Activated T-helper 1 cell treated with anti-CD3 and anti-CD28 coated beads, Interleukin-12 subunit alpha, Interleukin-12 subunit beta, Interleukin-2, Interleukin-4 antibody, amounts not matched to agents 30 ng/mL and 10 ng/mL and 1 ng/mL, durations not matched to agents 14 hours and 24 hours and 36 hours (primary cell): ENCODE measurements around the gene MEX3A. TPM values are rescaled to one million over a fixed set of nuclear protein-coding genes. Genes with fewer than 3 reads are reported as not detected.
A peak's percentile ranks its signal among the peaks of the same experiment; 100 is the strongest.

Source experiments
- DNase-seq: peaks from one replicate; pipeline ENCODE4 v3.0.0; 2021; ENCODE audit warnings: low spot score
- H3K27ac Mint-ChIP-seq: one replicate; pipeline ENCODE4 v1.8.0; 2021; ENCODE audit warnings: mild to moderate bottlenecking, mixed read lengths
- H3K27me3 Mint-ChIP-seq: one replicate; pipeline ENCODE4 v1.8.0; 2022; ENCODE audit warnings: mild to moderate bottlenecking, moderate library complexity, mixed read lengths; ENCODE audit not compliant: insufficient read depth
- H3K36me3 Mint-ChIP-seq: one replicate; pipeline ENCODE4 v1.8.0; 2021; ENCODE audit warnings: low read depth, mixed read lengths
- H3K4me1 Mint-ChIP-seq: one replicate; pipeline ENCODE4 v1.8.0; 2021; ENCODE audit warnings: low read depth, mixed read lengths
- H3K4me3 Mint-ChIP-seq: one replicate; pipeline ENCODE4 v1.8.0; 2021; ENCODE audit warnings: mild to moderate bottlenecking, moderate library complexity, mixed read lengths
- H3K9me3 Mint-ChIP-seq: one replicate; pipeline ENCODE4 v1.8.0; 2021; ENCODE audit warnings: mixed read lengths
- intact Hi-C: fragments of 100-400 bp; cut with micrococcal nuclease; formaldehyde crosslinking; loops from one replicate; pipeline ENCODE4 v1.15.1; 2024
- total RNA-seq: library from RNA; stranded (reverse); gene quantifications from 2 replicates; pipeline ENCODE4 v1.2.3, GENCODE V29; 2022

Gene MEX3A
- total RNA-seq, 1 donor from 2014 or later: 0.41 TPM

DNA sequence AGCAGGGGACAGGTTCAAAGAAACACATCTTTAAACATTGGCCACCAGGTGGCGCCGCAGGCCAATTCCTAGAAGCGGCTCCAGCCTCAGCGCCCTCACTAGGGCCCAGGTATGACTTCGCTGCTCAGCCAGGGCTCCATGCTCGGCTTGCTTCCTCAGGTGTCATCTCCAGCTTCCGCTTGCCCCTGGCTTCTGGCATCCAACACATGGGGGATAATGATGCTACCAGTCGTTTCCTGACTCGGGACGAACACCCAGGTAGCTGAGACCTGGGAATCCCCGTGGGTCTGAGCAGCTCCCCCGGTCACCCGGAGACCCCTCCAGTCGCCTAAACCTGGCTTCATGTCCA, 8.5 kb upstream of the MEX3A start:
- Mint-ChIP-seq H3K27me3 (peaks cover 39% of the 10 kb centered on the region), H3K4me3 (no peak overlapping the region), H3K4me1 (peaks cover 3% of the 10 kb centered on the region), H3K27ac (no peak overlapping the region), H3K36me3 (no peaks in the 10 kb centered on the region), H3K9me3 (no peaks in the 10 kb centered on the region)
- peak; percentile 76 for DNase-seq
- intact Hi-C loops: loop anchor here (1.0 kb wide), 3 partner anchors 39 to 228 kb away; no protein-coding TSS in a partner anchor

DNA sequence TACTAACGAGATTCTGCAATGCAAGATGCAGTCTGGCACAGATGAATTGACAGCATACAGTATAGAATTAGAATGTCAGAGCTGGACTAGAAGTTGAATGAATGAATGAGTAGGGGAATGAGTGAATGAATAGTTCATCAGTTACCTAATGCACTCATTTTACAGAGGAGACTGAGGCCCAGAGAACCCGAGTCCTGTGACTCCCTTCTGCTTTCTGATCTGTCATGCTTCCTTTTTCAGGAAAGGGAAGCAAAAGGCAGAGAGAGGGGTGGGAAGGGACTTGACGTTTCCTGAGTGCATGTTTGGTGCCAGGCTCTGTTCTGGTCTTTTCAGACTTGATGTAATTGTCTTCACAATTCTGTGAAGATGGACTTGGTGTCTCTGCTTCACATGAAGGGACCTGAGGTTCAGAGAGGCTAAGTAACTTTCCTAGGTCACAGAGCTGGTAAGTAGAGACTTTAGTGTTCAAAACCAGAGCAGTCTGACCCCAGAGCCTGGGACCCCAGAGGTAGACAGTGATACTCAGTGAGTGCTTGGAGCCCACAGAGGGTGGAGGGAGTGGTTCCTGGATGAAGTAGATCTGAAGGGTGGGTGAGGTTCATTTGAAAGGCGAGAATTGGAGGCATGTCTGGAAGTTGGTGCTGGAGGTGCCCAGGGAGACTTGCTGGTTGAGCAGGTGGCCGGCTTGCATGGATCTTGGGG, 8.0 kb upstream of the MEX3A start:
- Mint-ChIP-seq H3K27me3 (peaks cover 41% of the 10 kb centered on the region), H3K9me3 (no peaks in the 10 kb centered on the region), H3K27ac (no peak overlapping the region), H3K36me3 (no peaks in the 10 kb centered on the region), H3K4me3 (no peak overlapping the region), H3K4me1 (no peaks in the 10 kb centered on the region)
- intact Hi-C loops: loop anchor here (1.0 kb wide), 3 partner anchors 40 to 229 kb away; no protein-coding TSS in a partner anchor
- DNase-seq: no peak

DNA sequence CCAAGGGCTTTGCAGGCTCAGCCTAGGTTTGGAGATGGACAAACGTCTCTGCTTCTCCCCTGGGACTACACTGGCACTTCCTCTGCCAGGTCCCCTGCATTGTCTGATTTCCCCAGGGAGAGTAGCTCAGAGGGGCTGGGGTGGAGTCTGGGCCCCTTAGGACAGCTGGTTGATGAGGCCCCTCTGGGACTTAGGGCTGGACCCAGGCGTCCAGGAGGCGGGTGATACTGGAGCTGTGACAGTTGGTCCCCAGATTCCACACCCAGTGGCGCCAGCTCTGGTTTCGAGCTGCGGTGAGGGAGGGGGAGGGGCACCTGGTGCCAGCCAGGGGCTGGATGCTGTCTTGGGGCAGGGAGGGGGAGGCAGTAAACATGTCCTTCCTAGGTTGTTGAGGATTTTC, 7.4 kb upstream of the MEX3A start:
- Mint-ChIP-seq H3K27ac (no peak overlapping the region), H3K9me3 (no peaks in the 10 kb centered on the region), H3K36me3 (no peaks in the 10 kb centered on the region), H3K4me3 (no peak overlapping the region), H3K27me3 (peaks cover 45% of the 10 kb centered on the region), H3K4me1 (no peaks in the 10 kb centered on the region)
- intact Hi-C loops: loop anchor here (1.0 kb wide), 3 partner anchors 41 to 230 kb away; no protein-coding TSS in a partner anchor
- DNase-seq: no peak

DNA sequence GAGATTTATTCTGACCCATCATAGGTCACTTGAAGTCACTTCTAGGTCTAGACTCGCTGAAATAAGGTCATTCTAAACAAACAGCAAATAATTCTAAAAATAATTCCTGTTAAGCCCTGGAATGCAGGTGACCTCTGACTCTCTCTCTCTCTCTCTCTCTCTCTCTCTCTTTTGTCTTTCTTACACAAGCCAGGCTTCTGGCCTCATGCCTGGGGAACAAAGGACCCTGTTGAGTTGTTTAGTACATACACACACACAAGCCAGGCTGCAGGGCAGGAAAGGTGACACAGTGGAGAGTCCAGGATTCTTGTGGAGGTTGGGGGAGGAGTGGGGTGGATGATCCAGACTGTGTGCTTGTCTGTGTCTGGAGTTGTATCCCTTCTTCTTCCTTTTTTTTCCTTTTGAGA, 4.0 kb upstream of the MEX3A start:
- peaks cover 58% of the 10 kb centered on the region for H3K27me3 Mint-ChIP-seq
- intact Hi-C loops: no loop called here
- H3K9me3 Mint-ChIP-seq: no peaks in the 10 kb centered on the region
- no peaks in the 10 kb centered on the region for H3K36me3 Mint-ChIP-seq
- H3K27ac Mint-ChIP-seq: no peak overlapping the region
- no peak overlapping the region for H3K4me3 Mint-ChIP-seq
- no peak for DNase-seq
- H3K4me1 Mint-ChIP-seq: peaks cover 5% of the 10 kb centered on the region

DNA sequence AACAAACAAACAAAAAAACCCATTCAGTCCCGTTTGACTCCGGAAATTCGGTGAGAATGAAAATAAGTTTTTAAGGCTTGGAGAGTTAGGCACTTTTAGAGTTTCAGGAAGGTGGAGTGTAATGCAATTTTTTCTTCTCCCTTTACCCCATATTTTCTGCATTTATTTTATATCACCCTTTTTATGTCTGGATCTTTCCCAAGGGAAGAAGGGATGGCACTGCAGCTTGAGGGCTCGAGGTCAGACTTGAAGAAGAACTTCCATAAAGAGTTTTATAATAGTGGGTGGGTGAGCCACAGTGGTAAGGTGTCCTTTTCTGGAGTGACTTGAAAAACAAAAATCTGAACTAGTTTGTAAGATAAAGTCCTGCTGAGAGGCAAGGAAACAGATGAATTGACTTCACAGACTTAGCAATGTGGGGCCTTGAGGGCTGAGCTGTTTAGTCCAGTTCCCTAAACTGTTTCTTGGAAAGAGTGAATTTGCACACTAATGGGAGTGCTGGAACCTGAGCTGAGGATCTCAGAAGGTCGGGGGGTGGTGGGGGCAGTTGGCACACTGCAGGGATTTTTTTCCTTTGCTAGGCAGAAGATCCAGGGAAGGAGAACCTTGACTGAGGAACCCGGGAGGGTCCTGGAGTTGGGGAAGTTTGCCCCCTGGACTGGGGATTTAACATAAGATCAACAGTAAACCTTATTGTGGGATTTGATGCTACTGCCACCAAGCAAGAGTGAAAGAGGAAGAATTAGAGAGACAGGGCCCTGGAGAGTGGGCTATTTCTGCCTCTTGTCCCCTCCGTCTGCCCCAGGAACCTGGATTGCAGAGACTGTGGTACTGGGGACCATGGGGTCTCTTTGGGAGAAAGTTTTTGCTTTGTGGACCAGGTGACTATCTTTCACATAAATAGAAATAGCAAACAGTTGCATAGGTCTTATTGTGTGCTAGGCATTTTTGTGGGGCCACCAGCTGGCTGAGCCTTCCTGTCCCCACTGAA, 1.8 kb upstream of the MEX3A start:
- Mint-ChIP-seq H3K4me3 (peak overlapping the region; percentile 74), H3K27me3 (peaks cover 70% of the 10 kb centered on the region), H3K9me3 (no peaks in the 10 kb centered on the region), H3K36me3 (no peaks in the 10 kb centered on the region), H3K4me1 (peaks cover 5% of the 10 kb centered on the region), H3K27ac (no peak overlapping the region)
- intact Hi-C loops: loop anchor here (2.0 kb wide), 1 partner anchor 255 kb away; the partner anchor contains the start of genes CCT3 and TSACC
- no peak for DNase-seq

DNA sequence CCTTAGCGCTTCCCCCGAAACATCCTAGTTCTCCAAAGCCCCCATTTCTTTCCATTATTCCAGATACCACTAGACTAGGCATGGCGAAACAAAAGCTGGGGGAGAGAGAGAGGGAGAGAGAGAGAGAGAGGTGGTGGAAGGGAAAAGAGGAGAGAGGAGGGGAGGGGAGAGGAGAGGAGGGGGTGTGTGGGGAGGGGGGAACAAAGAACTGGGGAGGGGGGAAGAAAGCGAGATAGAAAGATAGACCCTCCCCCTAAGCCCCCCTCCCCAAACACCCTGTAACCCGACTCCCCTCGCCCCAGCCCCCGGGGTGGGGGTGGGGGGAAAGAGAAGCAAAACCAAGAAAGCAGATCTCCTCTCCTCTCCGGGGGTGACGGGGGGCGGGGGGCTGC, 352 bp downstream of the MEX3A start:
- no peaks in the 10 kb centered on the region for H3K36me3 Mint-ChIP-seq
- H3K27me3 Mint-ChIP-seq: peaks cover 71% of the 10 kb centered on the region

DNA sequence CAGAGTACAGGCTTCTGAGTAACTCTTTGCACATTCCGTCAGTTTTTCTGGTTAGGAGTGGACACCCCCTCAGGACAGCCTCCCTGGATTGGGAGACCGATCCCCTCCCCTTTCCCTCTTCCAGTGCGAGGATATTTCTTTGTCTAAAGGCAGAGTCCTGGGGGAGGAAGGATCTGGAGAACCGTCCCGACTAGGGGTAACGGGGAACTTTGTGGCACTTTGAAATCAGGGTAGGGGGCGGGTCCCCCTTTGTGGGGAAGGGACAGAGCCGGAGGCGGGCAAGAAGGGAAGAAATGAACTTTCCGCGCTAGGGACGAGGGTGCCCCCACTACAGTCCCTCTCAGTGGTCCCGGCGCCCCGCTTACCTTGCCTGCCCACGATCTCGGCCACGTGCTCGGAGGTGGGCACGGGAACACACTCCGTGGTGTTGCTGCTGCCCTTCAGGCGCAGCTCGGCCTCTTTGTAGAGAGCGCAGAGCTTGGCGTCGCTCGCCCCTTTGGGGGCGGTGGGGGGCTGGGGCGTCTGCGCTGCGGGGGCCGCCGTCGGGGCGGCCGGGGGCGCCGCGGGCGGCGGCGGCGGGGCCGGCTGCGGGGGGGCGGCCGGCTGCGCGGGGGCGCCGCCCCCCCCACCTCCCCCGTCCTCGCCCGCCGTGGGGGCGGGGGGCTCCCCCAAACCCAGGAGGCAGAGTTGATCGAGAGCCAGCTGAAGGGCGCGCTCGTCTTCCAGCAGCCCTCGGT, 917 bp downstream of the MEX3A start:
- H3K27me3 Mint-ChIP-seq: peaks cover 67% of the 10 kb centered on the region
- DNase-seq: no peak
- intact Hi-C loops: no loop called here
- H3K4me1 Mint-ChIP-seq: peaks cover 5% of the 10 kb centered on the region
- peak overlapping the region; percentile 78 for H3K4me3 Mint-ChIP-seq
- H3K9me3 Mint-ChIP-seq: no peaks in the 10 kb centered on the region
- H3K27ac Mint-ChIP-seq: no peak overlapping the region
- H3K36me3 Mint-ChIP-seq: no peaks in the 10 kb centered on the region

More for the DNA sequence above, 352 bp downstream of the MEX3A start:
- Mint-ChIP-seq H3K4me1 (peaks cover 5% of the 10 kb centered on the region), H3K27ac (no peak overlapping the region), H3K9me3 (no peaks in the 10 kb centered on the region), H3K4me3 (peak overlapping the region; percentile 78)
- intact Hi-C loops: loop anchor here (1.0 to 2.0 kb wide), 2 partner anchors 28 to 257 kb away; partner anchors contain the start of genes CCT3, LAMTOR2 and TSACC
- no peak for DNase-seq

DNA sequence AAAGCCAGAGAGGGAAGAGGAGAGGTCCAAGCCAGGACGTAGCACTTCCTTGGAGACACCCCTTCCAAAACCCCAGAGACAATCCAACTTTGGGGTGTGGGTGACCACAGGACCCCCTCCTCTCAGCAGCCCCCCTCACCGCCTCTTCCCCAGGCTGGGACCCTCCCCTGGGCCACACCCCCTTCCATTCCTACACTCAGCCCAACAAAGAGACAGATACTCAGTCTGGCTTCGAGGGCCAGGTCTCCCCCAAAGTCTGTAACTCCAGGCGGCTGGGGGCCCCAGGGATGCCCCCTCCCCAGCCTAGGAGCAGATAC, 1.4 kb downstream of the MEX3A start:
- peaks cover 61% of the 10 kb centered on the region for H3K27me3 Mint-ChIP-seq

DNA sequence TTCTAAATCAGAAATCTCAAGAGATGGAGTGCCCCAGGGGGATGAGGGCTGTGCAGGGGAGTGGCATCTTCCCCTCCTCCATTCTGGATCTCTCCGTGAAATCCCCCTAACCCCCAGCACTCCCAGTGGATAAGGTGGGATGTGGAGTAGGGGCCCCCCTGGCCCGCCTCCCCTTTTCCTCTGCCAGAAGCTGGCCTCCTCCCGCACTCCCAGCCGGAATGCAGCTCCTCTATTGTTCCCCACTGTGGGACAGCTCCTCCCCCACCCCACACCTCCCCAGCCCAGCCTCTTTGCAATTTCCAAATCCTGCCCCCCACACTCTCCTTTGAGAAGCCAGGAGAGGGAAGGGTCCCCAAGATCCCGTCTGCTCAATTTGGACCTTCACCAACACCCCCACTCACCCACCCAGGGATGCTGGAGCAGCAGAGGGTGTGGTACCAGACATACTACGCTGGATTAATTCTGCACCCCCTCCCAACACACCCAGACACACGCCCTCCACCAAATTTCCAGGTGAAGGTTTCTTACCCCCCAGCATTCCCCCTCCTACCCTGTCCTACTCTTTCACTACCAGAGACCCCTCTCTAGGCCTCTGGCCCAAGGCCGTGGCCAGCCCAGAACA, 1.9 kb downstream of the MEX3A start:
- H3K9me3 Mint-ChIP-seq: no peaks in the 10 kb centered on the region
- no peak overlapping the region for H3K27ac Mint-ChIP-seq
- H3K4me3 Mint-ChIP-seq: no peak overlapping the region
- DNase-seq: no peak
- H3K36me3 Mint-ChIP-seq: no peaks in the 10 kb centered on the region
- intact Hi-C loops: no loop called here
- peaks cover 58% of the 10 kb centered on the region for H3K27me3 Mint-ChIP-seq
- peaks cover 10% of the 10 kb centered on the region for H3K4me1 Mint-ChIP-seq

More for the DNA sequence above, 1.4 kb downstream of the MEX3A start:
- H3K36me3 Mint-ChIP-seq: no peaks in the 10 kb centered on the region
- no peak for DNase-seq
- intact Hi-C loops: no loop called here
- H3K9me3 Mint-ChIP-seq: no peaks in the 10 kb centered on the region
- H3K4me1 Mint-ChIP-seq: peaks cover 5% of the 10 kb centered on the region
- H3K4me3 Mint-ChIP-seq: peak overlapping the region; percentile 62
- no peak overlapping the region for H3K27ac Mint-ChIP-seq

DNA sequence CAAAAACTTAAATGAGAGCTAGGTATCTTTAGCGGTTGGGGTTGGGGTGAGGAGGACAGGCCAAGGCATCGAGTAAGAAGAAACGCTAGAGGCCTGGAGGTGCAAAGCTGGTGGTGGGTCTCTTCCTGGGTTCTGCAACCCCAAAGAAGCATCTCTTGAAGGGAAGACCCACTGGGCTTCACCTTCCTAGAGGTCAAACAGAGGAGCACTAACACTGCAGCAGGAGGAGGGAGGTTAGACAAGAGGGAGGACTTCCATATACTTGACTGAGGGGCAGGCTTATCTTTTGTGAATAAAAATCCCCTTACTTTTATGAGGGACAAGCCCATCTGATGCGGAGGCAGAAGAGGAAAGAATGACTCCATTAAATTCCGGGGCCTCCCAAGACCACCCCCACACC, 2.5 kb downstream of the MEX3A start:
- intact Hi-C loops: no loop called here
- Mint-ChIP-seq H3K27ac (no peak overlapping the region), H3K27me3 (peaks cover 55% of the 10 kb centered on the region), H3K4me3 (peak overlapping the region; percentile 11), H3K4me1 (peaks cover 10% of the 10 kb centered on the region), H3K36me3 (no peaks in the 10 kb centered on the region), H3K9me3 (no peaks in the 10 kb centered on the region)
- DNase-seq: no peak

DNA sequence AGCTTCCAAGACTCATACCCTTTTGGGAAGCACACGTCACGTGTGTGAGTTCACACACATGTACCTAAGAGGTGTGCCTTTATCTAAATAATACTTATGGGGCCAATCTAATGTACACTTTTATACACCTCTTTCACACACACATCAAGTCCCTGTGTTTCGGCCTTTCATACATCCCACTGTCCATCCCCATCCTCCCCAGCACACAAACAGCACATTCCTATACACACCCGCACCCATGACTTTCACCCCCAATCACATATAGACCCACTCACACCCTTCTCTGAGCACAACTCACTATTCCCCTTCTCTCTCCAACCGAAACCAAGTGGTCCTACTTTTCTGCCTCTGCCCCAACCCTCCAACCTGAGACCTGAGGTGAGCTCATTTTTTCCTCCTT, 3.5 kb downstream of the MEX3A start:
- Mint-ChIP-seq H3K27ac (peak overlapping the region; percentile 15), H3K36me3 (no peaks in the 10 kb centered on the region), H3K4me3 (no peak overlapping the region), H3K9me3 (no peaks in the 10 kb centered on the region), H3K27me3 (peaks cover 45% of the 10 kb centered on the region), H3K4me1 (peaks cover 5% of the 10 kb centered on the region)
- no peak for DNase-seq
- intact Hi-C loops: no loop called here

DNA sequence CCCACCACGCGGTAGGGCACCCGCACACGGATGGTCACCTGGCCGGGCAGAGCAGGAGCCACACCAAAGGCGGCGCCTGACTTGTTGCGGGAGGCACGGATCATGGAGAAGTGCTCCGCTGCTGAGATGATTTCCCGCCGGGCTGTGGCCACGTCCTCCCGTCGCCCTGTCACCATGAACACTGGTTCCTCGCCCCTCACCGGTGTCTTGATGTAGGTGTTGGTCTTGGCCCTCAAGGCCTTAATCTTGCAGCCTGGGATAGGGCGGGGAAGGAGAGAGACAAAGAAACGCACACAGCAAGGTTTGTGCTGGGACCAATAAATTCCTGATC, 4.9 kb downstream of the MEX3A start:
- no peak overlapping the region for H3K4me3 Mint-ChIP-seq
- DNase-seq: no peak
- no peaks in the 10 kb centered on the region for H3K9me3 Mint-ChIP-seq
- intact Hi-C loops: no loop called here
- H3K36me3 Mint-ChIP-seq: no peaks in the 10 kb centered on the region
- peaks cover 45% of the 10 kb centered on the region for H3K27me3 Mint-ChIP-seq
- no peak overlapping the region for H3K27ac Mint-ChIP-seq
- peaks cover 5% of the 10 kb centered on the region for H3K4me1 Mint-ChIP-seq
